Measurements from ENCODE around the gene CASTOR2. TPM values are rescaled to one million over a fixed set of nuclear protein-coding genes. Genes with fewer than 3 reads are reported as not detected.
A peak's percentile ranks its signal among the peaks of the same experiment; 100 is the strongest.
"Not testable (repeated sequence)": the region's sequence is repeated elsewhere in the genome, so short reads cannot be mapped to it uniquely, and the experiment has no call there.

The CASTOR2 gene
- total and polyA plus RNA-seq, 5 experiments from 2014 or later = 0.31 to 9.3 (median 1.5) TPM

DNA sequence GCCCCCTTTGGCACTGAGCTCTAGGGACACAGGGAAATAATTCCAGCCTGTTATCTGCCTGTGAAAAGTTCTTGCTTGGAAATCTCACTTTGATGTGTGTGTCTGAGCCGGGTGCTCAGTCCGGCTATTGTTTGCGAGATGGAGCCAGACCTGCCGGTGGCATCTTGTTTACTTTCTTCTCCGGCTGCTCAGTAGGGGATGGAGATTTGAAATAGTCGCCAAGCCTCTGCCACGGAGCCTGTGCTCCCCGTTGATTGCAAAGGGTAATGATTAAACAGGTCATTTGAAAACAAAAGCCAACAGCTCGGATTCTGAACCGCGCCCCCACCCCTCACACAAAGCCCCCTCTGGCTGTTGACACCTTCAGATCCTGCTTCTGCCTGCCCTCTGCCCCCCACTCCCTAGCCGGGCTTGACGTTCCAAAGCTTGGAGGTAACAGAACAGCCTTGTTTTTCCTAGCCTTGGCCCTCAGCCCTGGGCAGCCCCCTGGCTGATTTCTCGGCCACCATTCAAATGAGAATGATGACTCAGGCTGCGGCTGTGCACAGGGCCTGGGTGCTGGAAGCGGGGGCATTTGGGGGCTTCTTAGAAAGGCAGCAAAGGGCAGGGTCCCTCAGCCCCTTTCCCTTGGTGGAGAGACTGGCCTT lies 1.8 kb downstream of the CASTOR2 start:
- H3K4me3 Mint-ChIP-seq, POLR2A ChIA-PET, H3K9me3 Mint-ChIP-seq, DNase-seq, H3K27ac Mint-ChIP-seq, H3K4me1 Mint-ChIP-seq, H3K27me3 Mint-ChIP-seq, H3K36me3 Mint-ChIP-seq, ATAC-seq: not testable (repeated sequence)

DNA sequence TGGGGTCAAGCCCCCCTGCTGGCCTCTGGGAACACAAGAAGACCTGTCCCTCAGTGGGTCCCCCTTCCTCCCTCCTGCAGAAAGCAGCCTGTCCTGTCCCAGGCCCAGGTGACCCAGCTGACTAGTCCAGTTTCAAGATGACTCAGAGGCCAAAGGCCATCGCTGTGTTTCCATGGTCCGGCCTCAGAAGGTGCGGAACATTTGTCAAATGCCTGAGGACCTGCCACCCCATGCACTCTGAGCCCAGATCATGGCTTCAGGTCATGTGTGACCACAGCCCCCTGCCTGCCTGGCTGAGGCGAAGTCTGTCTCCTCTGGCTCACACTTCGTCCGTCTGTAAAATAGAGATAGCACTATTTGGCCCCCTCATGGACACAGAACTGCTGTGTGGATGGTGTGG lies 2.4 kb downstream of the CASTOR2 start:
- H3K4me1 Mint-ChIP-seq, H3K27ac Mint-ChIP-seq, H3K4me3 Mint-ChIP-seq, H3K36me3 Mint-ChIP-seq, ATAC-seq, H3K9me3 Mint-ChIP-seq, DNase-seq, H3K27me3 Mint-ChIP-seq, POLR2A ChIA-PET: not testable (repeated sequence)

DNA sequence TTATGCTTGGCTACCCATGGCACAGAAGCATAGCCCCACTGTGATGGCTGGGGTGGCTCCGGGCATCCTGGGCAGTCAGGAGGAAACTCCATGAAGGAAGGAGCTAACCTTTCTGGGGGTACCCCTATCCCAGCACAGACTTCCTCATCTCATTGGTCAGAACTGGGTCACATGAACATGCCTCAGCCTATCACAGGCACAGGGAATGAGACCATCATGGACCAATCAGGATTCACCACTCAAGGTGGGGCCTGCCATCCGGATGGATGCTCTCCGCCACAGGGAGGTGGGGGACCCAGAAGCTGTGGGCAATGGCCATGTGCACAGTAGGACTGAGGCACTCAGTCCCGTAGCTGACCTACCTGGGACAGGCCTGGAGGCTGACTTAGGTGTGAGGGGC lies 6.9 kb downstream of the CASTOR2 start:
- H3K9me3 Mint-ChIP-seq, ATAC-seq, DNase-seq, H3K27ac Mint-ChIP-seq, H3K4me1 Mint-ChIP-seq, H3K36me3 Mint-ChIP-seq, POLR2A ChIA-PET, H3K27me3 Mint-ChIP-seq, H3K4me3 Mint-ChIP-seq: not testable (repeated sequence)

DNA sequence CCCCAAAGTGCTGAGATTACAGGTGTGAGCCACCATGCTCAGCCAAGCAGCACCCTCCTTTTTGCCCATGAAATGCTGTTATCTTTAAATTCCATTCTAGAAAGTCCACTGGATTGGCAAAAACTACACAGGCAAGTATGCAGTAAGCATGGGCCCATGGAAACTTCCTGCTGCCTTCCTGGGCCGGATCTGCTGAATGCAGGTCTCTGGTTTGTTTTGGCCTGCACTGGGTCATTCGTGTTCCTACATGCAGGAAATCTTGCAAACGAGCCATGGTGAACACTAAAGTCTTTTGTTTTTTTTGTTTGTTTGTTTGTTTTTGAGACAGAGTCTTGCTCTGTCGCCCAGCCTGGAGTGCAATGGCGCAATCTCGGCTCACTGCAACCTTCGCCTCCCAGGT lies 7.9 kb downstream of the CASTOR2 start:
- H3K4me1 Mint-ChIP-seq, ATAC-seq, H3K27ac Mint-ChIP-seq, H3K4me3 Mint-ChIP-seq, POLR2A ChIA-PET, H3K27me3 Mint-ChIP-seq, H3K9me3 Mint-ChIP-seq, DNase-seq, H3K36me3 Mint-ChIP-seq: not testable (repeated sequence)

DNA sequence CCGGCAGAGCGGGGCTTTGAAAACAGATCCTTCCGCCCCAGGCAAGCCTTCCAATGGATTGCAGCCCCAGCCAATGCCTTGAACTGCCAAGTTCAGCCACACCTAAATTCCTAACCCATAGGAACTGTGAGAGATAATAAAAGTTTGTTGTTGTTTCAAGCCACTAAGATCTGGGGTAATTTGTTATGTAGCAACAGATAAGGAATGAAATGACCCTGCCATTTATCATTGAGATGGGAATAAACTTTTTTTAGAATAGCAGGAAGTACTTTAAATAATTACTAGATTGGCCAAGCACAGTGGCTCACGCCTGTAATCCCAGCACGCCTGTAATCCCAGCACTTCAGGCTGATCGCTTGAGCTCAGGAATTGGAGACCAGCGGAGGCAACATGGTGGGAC lies 11.5 kb downstream of the CASTOR2 start:
- H3K4me1 Mint-ChIP-seq, POLR2A ChIA-PET, H3K36me3 Mint-ChIP-seq, H3K27ac Mint-ChIP-seq, H3K9me3 Mint-ChIP-seq, H3K27me3 Mint-ChIP-seq, ATAC-seq, DNase-seq, H3K4me3 Mint-ChIP-seq: not testable (repeated sequence)

DNA sequence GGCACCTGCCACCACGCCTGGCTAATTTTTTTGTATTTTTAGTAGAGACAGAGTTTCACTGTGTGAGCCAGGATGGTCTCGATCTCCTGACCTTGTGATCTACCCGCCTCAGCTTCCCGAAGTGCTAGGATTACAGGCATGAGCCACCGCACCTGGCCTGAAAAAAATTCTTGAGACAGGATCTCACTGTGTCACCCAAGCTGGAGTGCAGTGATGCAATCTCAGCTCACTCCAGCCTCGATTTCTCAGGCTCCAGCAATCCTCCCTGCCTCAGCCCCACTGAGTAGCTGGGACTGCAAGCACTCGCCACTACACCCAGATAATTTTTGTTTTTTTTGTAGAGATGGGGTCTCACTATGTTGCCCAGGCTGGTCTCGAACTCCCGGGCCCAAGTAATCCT lies 13.0 kb downstream of the CASTOR2 start:
- H3K4me3 Mint-ChIP-seq, DNase-seq, H3K36me3 Mint-ChIP-seq, ATAC-seq, H3K27ac Mint-ChIP-seq, H3K4me1 Mint-ChIP-seq, H3K9me3 Mint-ChIP-seq, POLR2A ChIA-PET, H3K27me3 Mint-ChIP-seq: not testable (repeated sequence)

DNA sequence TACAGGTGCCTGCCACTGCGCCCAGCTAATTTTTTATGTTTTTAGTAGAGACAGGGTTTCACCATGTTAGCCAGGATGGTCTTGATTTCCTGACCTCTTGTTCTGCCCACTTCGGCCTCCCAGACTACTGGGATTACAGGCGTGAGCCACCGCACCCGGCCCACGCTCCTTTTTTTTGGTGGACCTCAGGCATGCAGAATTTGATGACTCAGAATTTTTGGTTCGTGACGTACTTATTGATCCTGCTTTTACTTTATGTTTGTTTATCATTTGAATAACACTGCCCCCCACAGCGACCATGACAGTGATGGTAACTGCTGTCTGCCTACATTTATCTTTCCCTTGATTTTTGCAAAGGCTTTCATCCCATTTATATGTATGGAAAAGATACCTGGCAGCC lies 23.9 kb downstream of the CASTOR2 start:
- H3K27ac Mint-ChIP-seq, H3K36me3 Mint-ChIP-seq, ATAC-seq, H3K4me3 Mint-ChIP-seq, H3K27me3 Mint-ChIP-seq, H3K4me1 Mint-ChIP-seq, POLR2A ChIA-PET, DNase-seq, H3K9me3 Mint-ChIP-seq: not testable (repeated sequence)

DNA sequence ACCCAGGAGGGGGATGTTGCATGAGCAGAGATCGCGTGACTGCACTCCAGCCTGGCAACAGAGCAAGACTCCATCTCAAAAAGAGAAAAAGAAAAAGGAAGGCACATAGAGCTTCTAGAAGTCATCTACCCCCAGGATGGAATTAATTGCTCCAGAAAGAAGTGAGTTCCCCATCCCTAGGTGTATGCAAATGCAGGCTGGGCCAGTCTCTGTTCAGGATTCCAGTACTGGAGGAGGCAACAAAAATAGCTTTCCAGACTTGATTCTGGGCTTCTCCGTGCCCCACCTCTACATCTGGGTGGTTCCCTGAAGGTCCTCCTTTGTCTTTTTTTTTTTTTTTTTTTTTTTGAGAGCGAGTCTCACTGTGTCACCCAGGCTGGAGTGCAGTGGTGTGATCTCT lies 28.6 kb downstream of the CASTOR2 start:
- H3K36me3 Mint-ChIP-seq = no peaks in the 10 kb centered on the region
- H3K27me3 Mint-ChIP-seq = no peaks in the 10 kb centered on the region
- no peak overlapping the region for H3K27ac Mint-ChIP-seq
- H3K4me1 Mint-ChIP-seq = peaks cover 0 to 6% (median 2%) of the 10 kb centered on the region in 4 donors
- POLR2A ChIA-PET = interaction anchor here (0.7 kb wide), 1 partner anchor 1012 kb away, joined by 3 read pairs; no protein-coding TSS in a partner anchor
- DNase-seq (no peak), ATAC-seq (no peak)
- no peaks in the 10 kb centered on the region for H3K9me3 Mint-ChIP-seq
- no peak overlapping the region for H3K4me3 Mint-ChIP-seq

- H3K27me3 Mint-ChIP-seq, H3K36me3 Mint-ChIP-seq, DNase-seq, POLR2A ChIA-PET, ATAC-seq, H3K9me3 Mint-ChIP-seq, H3K4me3 Mint-ChIP-seq, H3K4me1 Mint-ChIP-seq: not testable (repeated sequence)
- peak overlapping the region in 1 of 10 donors; percentile 28 for H3K27ac Mint-ChIP-seq
These were observed 30.5 kb downstream of the CASTOR2 start for GRCh38 chr7:74994869-74995543.

- not testable (repeated sequence) for ATAC-seq, H3K4me1 Mint-ChIP-seq
These were observed 31.9 kb downstream of the CASTOR2 start for GRCh38 chr7:74996361-74996760.

GRCh38 chr7:74997811-74998210 lies 33.3 kb downstream of the CASTOR2 start:
- POLR2A ChIA-PET, ATAC-seq, H3K9me3 Mint-ChIP-seq, H3K36me3 Mint-ChIP-seq, H3K4me1 Mint-ChIP-seq, DNase-seq, H3K27ac Mint-ChIP-seq, H3K4me3 Mint-ChIP-seq, H3K27me3 Mint-ChIP-seq: not testable (repeated sequence)

More at GRCh38 chr7:74996361-74996760, 31.9 kb downstream of the CASTOR2 start:
- H3K36me3 Mint-ChIP-seq, POLR2A ChIA-PET, DNase-seq, H3K27me3 Mint-ChIP-seq, H3K4me3 Mint-ChIP-seq, H3K27ac Mint-ChIP-seq, H3K9me3 Mint-ChIP-seq: not testable (repeated sequence)

GRCh38 chr7:75001356-75001755 lies 36.9 kb downstream of the CASTOR2 start:
- DNase-seq, H3K9me3 Mint-ChIP-seq, H3K36me3 Mint-ChIP-seq, POLR2A ChIA-PET, H3K27me3 Mint-ChIP-seq, H3K27ac Mint-ChIP-seq, H3K4me1 Mint-ChIP-seq, H3K4me3 Mint-ChIP-seq, ATAC-seq: not testable (repeated sequence)

DNA sequence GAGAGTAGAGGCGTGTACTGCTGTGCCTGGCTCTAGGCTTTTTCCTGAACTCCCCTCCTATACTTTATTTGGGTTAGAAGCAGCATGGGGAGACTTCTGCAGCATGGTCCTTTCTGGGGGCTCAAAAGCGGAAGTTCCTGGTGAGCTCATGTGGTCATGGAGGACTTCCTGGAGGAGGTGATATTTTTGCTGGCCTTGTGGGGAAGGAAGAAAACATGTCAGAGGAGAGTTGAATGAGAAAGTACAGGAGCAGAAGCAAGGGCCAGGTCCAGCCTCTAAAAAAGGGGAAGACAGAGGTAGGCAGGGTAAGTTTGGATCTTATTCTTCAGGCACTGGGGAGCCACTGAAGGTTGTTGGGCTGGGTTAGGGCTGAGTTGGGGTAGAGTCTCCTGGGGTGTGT lies 45.5 kb downstream of the CASTOR2 start:
- H3K4me1 Mint-ChIP-seq = no peaks in the 10 kb centered on the region
- H3K9me3 Mint-ChIP-seq = no peaks in the 10 kb centered on the region
- peaks cover 0 to 11% (median 5%) of the 10 kb centered on the region in 3 donors for H3K36me3 Mint-ChIP-seq
- ATAC-seq = no peak
- H3K27ac Mint-ChIP-seq = no peak overlapping the region
- no peaks in the 10 kb centered on the region for H3K27me3 Mint-ChIP-seq
- POLR2A ChIA-PET = no interaction called here
- H3K4me3 Mint-ChIP-seq = no peak overlapping the region
- DNase-seq = no peak

GRCh38 chr7:75017832-75018231 lies 53.3 kb downstream of the CASTOR2 start:
- H3K36me3 Mint-ChIP-seq = peaks cover 0 to 11% (median 9%) of the 10 kb centered on the region in 3 donors
- no peak overlapping the region for H3K4me3 Mint-ChIP-seq
- POLR2A ChIA-PET = no interaction called here
- peak overlapping the region in 1 of 10 donors; percentile 16 for H3K27ac Mint-ChIP-seq
- H3K27me3 Mint-ChIP-seq = no peaks in the 10 kb centered on the region
- H3K9me3 Mint-ChIP-seq = no peaks in the 10 kb centered on the region
- H3K4me1 Mint-ChIP-seq = no peaks in the 10 kb centered on the region
- ATAC-seq (no peak), DNase-seq (no peak)

Measured in naive thymus-derived CD8-positive, alpha-beta T cell (primary cell).